ENCODE measurements around the gene MALSU1.

The MALSU1 gene
- long read RNA-seq, donor 1, transcript MALSU1-202 (4 exons, 3,044 nt) = major isoform, 28 of 34 reads
- long read RNA-seq, donor 1, partial matches to known transcripts = 0 of 34 reads
- long read RNA-seq, donor 1, other reads (novel, unspliced or antisense) = 5 of 34 reads
- long read RNA-seq, donor 2, transcript MALSU1-202 (4 exons, 3,044 nt) = major isoform, 17 of 18 reads
- long read RNA-seq, donor 2, partial matches to known transcripts = 0 of 18 reads
- long read RNA-seq, donor 2, other reads (novel, unspliced or antisense) = 0 of 18 reads
- long read RNA-seq, donor 3, transcript MALSU1-202 (4 exons, 3,044 nt) = major isoform, 16 of 18 reads
- long read RNA-seq, donor 3, partial matches to known transcripts = 0 of 18 reads
- long read RNA-seq, donor 3, other reads (novel, unspliced or antisense) = 0 of 18 reads
- long read RNA-seq, donor 4, transcript MALSU1-202 (4 exons, 3,044 nt) = major isoform, 20 of 35 reads
- long read RNA-seq, donor 4, partial matches to known transcripts = 6 of 35 reads
- long read RNA-seq, donor 4, other reads (novel, unspliced or antisense) = 5 of 35 reads
- long read RNA-seq, donor 5, transcript MALSU1-202 (4 exons, 3,044 nt) = major isoform, 26 of 35 reads
- long read RNA-seq, donor 5, partial matches to known transcripts = 7 of 35 reads
- long read RNA-seq, donor 5, other reads (novel, unspliced or antisense) = 0 of 35 reads
- long read RNA-seq, donor 6, transcript MALSU1-202 (4 exons, 3,044 nt) = major isoform, 20 of 21 reads
- long read RNA-seq, donor 6, partial matches to known transcripts = 0 of 21 reads
- long read RNA-seq, donor 6, other reads (novel, unspliced or antisense) = 0 of 21 reads
- long read RNA-seq, donor 7, transcript MALSU1-202 (4 exons, 3,044 nt) = major isoform, 40 of 47 reads
- long read RNA-seq, donor 7, partial matches to known transcripts = 5 of 47 reads
- long read RNA-seq, donor 7, other reads (novel, unspliced or antisense) = 0 of 47 reads
- long read RNA-seq, donor 8, transcript MALSU1-202 (4 exons, 3,044 nt) = major isoform, 20 of 21 reads
- long read RNA-seq, donor 8, partial matches to known transcripts = 0 of 21 reads
- long read RNA-seq, donor 8, other reads (novel, unspliced or antisense) = 0 of 21 reads

DNA sequence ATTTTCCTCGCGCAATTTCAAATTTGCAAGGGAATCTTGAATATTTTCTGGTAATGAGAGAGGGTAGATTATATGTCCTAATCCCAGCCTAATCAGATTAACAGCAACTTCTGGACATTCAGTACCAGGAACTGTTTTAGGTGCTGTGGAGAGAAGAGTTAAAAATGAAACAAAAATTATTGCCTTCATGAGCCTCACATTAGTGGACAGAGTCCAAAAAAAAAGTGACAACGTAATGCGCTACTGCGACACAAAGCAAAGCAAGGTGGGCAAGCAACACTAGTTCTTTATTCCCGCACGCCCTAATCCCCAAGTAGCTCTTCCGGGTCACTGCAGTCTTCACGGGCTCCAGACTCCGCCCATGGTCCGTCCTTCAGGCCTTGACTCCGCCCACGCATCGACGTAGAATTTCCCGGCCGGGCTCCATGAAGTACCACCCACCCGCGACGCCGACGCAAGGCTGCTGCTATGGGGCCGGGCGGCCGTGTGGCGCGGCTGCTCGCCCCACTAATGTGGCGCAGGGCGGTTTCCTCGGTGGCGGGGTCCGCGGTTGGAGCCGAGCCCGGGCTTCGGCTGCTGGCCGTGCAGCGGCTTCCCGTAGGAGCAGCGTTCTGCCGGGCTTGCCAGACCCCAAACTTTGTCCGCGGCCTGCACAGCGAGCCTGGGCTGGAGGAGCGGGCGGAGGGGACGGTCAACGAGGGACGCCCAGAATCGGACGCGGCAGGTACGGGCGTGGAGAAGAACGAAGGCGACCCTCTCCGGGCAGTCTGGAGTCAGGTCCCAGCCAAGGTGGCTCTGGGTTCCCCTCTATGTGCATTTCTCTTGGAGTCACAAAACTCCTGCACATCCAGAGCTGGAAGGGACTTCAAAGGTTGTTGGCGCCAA, at the start of gene MALSU1:
Gene MALSU1 (plus strand): TSS at position 455 of the 885 bp plus-strand sequence. CDS start 14 bp downstream, at position 469.
- peak; percentile 95 for DNase-seq

DNA sequence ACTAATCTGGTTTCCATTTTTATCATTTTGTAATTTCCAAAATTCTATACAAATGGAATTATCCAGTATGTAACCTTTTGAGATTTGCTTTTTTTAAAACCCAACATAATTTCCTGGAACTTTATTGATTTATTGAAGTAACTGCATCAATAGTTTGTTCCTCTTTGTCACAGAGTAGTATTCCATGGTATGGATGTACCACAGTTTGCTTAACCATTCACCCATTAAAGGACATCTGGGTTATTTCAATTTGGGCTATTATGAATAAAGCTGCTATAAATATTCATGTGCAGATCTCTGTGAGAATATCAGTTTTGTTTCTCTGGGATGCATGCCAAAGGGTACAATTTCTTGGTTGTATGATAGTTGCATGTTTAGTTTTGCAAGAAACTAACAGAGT, 49.7 kb upstream of the MALSU1 start:
- no peak for DNase-seq

DNA sequence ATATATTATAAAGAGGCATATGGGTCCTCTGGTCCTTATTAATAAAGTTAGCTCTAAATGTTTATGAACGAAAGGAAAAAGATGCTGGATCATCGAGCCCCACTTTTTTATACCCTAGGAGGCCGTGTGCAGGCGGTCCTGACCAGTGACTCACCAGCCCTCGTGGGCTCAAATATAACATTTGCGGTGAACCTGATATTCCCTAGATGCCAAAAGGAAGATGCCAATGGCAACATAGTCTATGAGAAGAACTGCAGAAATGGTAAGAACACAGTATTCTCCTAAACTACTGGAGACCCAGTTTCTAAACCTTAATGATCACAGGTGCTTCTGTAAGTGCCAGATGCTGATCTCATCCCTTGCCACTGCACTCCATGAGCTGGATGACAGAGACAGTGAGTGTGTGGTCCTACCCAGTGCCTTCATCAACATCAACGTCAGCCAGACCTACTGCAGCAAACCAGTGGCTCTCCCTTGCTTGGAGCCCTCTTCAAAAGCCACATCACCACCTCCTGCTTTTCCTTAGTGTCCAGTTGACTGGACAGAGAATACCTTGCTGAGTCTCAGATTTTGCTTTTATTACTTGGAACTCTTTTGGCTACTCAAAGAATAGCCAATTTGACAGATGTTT, 45.0 kb upstream of the MALSU1 start:
- no peak for DNase-seq

DNA sequence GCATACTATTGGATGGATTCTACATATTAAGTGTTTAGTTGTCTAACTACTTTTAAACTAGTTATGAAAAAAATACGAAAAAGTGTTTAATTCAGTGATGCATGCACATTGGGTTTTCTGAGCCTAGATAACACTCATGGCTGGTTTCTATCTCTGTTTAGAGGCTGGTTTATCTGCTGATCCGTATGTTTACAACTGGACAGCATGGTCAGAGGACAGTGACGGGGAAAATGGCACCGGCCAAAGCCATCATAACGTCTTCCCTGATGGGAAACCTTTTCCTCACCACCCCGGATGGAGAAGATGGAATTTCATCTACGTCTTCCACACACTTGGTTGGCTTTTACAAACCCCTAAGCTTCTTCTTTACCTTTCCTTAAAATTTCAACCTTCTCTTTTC, 42.4 kb upstream of the MALSU1 start:
- DNase-seq = no peak

DNA sequence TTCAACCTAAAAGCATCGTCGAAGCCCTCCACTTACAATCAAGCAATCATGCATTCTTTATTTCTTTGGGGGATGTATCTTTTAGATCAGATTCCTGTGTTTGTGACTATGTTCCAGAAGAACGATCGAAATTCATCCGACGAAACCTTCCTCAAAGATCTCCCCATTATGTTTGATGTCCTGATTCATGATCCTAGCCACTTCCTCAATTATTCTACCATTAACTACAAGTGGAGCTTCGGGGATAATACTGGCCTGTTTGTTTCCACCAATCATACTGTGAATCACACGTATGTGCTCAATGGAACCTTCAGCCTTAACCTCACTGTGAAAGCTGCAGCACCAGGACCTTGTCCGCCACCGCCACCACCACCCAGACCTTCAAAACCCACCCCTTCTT, 38.8 kb upstream of the MALSU1 start:
- DNase-seq = no peak

DNA sequence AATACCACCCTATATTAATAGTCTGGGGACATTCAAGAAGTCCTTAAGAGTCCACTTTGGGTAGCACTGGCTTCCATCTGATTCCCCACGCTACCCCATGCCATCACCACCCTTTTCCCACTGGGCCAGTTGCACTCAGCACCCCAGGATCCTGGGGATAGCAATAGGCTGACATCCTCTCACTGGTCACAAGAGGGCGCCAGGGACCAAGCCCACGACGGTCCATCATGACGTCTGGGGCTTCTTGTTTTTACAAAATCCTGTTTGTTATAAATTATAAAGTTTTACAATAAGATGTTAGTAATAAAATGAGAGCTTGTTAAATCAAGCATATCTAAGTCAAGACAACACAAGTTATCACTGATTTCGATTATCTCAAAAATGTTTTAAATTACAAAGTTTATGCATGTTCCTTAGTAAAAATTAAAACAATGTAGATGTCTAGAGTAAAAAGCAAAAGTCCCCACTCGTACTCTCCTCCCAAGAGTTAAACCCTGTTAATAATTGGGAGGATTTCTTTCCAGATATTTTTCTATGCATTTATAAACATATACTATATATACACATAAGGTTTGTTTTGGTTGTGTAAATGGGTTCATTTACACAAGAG, 37.2 kb upstream of the MALSU1 start:
- peak; percentile 8 for DNase-seq

DNA sequence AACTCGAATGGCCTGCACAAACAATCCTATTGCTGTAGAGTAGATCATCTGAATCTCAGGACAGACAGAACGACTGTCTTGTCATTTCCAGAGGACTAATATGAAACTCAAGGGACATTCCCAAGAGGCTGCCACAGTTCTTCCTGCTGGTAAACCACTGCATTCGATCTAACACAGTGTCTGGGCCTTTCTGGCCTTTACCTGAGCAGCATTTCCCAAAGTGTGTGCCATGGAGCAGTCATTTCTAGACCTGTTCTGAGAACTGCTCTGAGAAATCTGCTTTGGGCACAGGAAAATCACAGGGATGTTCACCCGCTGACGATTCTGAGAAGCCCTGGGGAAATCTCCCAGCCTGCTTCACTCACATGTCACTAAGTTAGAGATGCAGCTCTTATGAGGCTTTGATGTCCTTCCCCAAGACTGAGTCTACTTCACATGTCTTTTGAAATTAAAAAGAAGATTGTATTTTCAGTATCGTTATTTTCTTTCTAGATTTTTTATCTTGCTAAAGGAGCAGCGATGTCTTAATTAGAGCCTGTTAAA, 34.2 kb upstream of the MALSU1 start:
- DNase-seq = no peak

DNA sequence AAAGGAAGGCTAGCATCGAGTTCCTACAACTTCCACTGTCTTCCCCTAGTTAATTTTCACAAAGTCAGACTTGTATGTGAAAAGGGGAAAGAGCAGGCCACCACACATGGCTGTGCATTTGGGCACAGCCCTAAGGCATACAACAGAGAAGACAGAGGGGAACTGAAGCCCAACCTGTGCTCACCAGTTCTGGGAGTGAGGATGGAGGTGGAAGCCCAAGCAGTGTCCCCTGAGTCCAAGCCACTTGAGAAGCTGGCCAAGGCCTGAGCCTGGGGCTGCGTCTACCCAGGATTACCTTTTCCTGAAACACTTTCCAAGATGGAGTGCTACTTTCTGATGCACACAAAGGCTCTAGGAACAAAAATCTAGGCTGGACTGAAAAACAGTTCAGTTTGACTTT, 32.2 kb upstream of the MALSU1 start:
- DNase-seq = no peak

DNA sequence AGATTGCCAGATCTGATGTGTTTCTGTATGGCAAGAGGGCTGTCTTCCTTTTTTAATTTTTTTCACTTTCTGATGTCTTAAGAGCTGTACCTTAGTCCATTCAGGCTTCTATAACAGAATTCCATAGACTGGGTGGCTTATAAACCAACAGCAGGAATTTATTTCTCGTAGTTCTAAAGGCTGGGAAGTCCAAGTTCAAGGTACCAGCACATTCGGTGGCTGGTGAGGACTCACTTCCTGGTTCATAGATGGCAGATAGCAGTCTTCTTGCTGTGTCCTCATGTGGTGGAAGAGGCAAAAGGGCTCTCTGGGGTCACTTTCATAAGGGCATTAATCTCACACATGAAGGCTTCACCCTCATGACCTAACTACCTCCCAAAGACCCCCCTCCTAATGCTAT, 31.8 kb upstream of the MALSU1 start:
- DNase-seq = no peak

DNA sequence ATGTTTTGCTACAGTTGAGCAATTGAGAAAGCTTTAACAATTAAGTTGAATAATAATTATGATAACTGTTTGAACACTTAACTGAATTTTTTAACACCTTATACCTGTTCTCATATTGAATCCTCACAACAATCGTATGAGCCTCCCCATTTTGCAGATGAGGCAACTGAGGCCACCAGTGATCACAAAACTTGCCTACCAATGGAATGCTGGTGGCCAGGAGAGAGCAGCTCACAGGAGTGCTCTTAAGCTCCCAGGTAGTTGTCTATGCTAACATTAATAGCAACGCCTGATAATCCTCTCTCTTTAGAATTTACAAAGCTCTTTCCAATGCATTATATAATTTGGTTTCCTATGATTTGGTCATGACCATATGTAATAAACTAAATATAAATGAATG, 31.0 kb upstream of the MALSU1 start:
- DNase-seq = no peak

DNA sequence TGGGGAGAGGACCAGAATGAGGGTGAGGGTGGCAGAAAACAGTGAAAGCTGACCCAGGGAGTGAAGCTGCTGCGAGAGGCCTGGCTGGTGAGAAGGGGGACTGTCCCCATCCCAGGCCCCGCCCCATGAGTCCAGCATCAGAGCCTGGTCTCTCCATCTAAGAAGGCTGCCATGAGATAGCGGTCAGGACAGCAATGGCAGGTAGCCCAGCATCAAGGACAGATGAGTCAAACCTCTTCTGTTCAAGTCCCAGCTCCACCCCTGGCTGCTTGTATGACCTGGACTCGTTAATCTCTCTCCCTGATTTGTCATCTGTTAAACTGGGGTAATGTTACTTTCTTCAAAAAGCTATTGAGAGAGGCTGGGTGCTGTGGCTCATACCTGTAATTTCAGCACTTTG, 30.4 kb upstream of the MALSU1 start:
- DNase-seq = no peak

DNA sequence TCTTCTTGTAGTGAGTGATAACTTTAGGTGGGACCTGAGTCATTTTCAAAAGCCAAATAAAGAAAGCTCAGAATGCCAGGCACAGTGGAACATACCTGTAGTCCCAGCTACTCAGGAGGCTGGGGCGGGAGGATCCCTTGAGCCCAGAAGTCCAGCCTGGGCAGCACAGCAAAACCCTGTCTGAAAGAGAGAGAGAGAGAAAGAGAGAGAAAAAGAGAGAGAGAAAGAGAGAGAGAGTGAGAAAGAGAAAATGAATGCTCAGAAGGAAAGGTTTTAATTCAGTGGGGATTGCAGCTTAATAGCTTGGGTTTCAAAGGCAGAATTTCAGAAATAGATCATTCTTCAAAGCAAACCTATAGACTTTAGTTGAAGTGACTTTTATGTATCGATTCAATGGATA, 26.9 kb upstream of the MALSU1 start:
- DNase-seq = no peak

DNA sequence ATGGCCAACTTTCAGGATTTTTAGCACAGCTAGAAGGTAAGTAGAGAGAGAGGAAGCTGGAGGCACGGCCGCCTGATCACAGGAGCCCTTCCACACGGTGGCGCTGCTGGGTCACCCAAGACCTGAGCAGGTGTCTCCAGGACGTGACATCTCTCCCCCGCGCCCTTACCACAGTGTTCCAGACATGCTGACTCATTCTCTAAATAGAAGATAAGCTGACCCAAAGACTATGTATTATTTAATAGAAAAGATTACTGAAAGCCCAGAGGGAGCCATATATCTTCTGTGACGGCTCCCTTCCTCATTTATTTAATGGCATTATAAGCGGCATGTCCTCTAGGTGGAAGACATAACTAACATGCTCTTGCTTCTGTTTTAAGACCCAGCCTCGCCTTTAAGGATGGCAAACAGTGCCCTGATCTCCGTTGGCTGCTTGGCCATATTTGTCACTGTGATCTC, 26.0 kb upstream of the MALSU1 start:
- peak; percentile 39 for DNase-seq

DNA sequence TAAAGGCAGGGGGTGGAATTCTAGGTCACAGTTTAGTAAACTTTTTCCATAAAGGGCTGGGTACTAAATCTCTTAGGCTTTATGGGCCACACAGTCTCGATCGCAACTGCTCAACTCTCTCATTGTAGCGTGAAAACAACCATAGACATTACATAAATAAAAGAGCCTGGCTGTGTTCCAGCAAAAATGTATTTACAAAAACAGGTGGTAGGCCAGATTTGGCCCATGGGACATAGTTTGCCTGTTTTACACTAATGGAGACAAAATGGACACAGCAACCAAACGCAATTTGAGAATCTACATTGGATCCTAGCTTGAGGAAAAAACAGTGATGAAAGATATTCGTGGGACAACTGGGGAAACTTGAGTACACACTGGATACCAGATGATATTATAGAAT, 23.2 kb upstream of the MALSU1 start:
- DNase-seq = no peak

DNA sequence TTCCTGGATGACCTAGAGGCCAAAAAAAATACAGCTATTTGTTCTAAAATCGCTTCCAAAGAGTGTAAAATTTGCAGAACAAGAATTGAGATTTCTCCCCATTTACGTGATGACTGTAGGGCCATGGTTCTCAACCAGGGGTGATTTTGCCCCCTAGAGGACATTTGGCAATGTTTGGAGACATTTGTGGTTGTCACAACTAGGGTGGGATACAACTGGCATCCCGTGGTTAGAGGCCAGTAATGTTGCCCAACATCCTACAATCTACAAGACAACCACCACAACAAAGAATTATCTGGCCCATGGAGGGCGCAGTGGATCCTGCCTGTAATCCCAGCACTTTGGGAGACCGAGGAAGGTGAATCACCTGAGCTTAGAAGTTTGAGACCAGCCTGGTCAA, 22.8 kb upstream of the MALSU1 start:
- DNase-seq = no peak

DNA sequence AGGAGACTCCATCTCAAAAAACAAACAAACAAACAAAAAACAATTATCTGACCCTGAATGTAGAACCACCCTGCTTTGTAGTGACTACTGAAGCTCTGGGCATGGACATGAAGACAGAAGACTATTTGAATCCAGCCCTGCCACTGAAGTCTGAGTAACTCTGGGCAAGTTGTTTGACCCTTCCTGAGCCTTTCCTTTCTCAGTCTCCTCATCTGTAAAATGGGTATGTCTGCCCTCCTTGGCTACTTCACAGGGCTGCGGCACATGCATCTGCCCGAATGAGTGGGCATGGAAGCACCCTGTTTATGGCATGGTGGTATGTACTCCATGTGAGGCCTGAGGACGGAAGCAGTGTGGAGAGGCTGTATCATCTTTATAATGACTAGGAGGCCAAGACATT, 22.2 kb upstream of the MALSU1 start:
- no peak for DNase-seq

DNA sequence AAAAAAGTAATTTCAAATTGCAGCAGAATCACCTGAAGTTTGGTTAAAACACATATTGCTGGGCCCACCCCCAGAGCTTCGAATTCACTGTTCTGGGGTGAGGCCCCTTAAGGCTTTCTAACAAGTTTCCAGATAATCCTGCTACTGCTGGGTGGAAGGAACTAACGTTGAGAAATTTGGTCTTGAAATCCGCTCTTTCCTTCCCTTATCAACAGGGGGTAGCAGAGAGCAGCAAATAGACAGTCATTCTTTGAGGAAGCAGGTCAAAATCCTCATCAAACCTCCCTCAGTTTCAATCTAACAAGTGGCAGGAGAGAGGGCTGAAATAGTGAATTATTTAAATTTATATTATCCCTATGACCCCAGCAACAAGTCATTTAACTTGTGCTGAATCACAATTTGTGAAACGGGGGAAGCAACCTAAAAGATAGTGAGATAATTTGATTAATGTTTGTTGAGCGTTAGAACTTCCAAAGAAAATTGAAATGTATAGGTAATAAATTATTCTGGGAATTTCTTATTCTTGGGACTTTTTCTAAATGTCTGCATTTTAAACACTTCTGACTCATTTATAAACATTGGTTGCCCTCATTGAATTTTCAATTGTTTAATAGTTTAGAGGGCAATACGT, 21.7 kb upstream of the MALSU1 start:
- DNase-seq = no peak

DNA sequence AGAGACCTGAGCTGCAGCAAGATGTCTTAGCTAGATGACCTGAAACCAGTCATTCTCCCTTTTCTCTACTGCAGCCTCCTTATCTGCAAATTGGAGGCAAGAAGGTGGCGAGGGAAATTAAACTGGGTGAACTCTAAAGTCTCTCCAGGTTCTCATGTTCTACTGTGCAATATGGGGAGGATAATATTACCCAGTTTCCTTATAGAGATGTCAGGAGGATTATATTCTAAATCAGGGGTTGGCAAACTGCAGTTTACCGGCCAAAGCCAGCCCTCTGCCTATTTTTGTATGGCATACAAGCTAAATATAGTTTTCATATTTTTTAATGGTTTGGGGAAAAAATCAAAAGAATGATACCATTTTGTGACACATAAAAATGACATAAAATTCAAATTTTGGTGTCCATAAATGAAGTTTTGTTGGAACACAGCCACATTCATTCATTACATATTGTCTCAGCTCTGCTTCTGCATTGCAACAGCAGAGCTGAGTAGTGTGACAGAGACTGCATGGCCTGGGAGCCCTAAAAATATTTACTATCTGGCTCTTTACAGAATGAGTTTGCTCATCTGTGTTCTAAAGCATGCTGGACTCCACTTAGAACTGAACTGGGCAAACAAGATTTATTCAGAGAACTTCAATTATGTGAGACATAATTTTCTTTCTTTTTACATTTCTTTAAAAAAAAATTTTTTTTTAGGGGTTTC, 19.2 kb upstream of the MALSU1 start:
- no peak for DNase-seq

DNA sequence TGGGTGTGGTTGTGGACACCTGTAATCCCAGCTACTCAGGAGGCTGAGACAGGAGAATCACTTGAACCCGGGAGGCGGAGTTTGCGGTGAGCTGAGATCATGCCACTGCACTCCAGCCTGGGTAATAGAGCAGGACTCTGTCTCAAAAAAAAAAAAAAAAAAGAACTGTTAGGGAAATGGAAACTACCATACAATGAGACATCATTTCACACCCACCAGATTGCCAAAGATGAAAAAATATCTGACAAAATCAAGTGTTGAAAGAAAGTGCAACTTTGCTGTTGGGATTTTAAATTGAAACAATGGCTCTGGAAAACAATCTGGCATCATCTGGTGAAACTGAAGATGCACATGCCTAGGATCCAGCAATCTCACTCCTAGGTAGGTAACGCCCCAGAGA, 16.1 kb upstream of the MALSU1 start:
- no peak for DNase-seq

DNA sequence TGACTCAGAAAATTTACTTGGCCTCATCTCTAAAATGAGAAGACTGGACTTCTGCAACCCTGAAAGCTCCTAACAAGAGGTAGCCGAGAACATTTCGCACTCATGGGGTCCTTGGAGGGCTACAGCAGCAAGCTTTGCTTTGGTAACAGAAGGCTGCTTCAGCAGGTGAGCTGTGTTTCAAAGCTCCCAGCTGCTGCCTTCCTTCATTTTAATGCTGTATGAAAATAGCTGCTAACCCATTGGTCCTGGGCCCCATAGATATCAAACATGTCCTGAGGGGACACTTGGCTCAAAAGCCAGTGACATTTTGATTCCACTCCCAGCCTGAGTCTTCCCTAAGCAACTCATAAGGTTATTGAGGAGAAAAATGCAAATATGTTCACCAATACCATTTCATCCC, 14.3 kb upstream of the MALSU1 start:
- no peak for DNase-seq
